G401.6 (cell line): Measurements from ENCODE around the gene ANKRD33B.
"Not testable (repeated sequence)": the region's sequence is repeated elsewhere in the genome, so short reads cannot be mapped to it uniquely, and the experiment has no call there.

Experiments
- FAIRE-seq: peaks from 2 replicates; lab custom pipeline; 2012; peaks lifted over from hg19 to GRCh38; lab: Jason Lieb, UNC

Gene ANKRD33B

DNA sequence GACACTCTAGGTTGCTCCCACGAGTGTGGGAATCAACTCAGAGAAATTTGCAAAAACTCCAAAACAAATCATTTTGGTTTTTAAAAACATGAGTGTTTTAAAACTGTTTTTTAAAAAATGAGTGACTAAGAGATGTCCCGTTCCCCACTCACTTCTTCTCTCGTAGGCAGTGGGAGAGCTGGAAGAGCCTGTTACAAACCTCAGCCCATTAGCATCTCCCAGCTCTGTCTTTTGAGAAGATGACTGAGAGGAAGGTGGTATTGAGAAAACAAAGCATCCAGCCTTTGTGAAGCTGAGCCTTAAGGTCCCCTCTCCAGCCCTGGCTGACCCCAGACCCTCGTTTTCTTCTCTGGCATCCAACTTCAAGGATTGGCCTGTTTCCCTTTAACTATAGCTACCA lies 4.7 kb upstream of the ANKRD33B start:
- no peak for FAIRE-seq

DNA sequence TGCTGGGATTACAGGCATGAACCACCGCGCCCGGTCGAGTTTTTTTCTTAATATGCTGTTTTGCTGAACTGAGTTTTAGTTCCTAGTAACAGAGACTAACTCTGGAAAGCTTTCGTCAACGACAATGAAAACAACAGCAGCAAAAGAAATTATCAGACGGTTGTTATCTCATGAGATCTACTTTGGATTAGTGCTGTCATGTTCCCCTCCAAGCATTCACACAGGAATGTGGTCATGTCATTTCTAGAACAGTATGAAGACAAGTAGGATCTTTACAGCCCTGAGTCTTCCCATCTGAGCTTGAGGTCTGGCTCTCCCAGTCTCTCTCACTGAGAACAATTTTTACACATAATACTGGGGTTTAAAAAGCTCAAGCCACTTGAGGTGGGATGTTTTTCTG lies 4.0 kb upstream of the ANKRD33B start:
- no peak for FAIRE-seq

DNA sequence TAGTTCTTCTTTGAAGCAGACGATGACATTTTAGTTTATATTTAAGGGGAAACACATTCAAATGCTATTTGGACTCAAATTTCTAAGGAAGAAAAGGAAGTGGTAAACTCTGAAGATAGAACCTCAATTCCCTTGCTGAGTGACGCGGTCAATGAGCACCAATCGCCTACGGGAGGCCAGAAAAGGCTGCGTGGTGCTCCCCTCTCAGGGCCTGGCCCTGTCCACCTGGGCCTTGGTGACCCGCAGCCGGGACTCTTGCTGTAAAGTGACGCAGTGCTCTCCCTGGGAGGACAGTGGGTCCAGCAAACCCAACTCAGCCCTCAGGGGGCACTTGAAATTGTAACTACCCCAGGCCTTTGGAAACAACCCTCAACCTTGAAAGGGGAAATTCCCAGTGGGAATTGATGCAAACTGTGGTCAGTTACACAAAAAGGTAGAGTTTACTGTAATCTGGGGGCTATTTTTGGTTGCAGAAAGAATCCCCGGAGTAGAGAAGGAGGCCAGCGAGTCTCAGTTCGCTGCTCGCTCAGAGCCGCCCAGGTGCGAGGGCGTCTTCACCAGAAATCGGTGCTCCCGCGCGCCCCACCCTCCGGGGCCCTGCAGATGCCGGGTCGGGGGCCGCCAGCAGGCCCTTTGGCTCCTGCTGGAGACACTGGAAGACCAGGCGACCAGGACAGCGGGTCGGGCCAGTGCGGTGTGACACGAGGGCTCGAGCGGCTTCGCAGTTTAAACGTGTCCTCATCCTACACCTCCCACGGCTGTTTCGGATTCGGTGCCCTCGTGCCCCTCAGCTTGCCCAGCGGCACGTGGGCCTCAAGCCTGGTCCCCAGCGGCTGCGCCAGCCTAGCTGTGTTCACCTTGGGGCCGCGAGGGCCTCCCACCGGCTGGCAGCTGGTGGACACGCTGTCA lies 1.4 kb upstream of the ANKRD33B start:
- FAIRE-seq, result no peak

DNA sequence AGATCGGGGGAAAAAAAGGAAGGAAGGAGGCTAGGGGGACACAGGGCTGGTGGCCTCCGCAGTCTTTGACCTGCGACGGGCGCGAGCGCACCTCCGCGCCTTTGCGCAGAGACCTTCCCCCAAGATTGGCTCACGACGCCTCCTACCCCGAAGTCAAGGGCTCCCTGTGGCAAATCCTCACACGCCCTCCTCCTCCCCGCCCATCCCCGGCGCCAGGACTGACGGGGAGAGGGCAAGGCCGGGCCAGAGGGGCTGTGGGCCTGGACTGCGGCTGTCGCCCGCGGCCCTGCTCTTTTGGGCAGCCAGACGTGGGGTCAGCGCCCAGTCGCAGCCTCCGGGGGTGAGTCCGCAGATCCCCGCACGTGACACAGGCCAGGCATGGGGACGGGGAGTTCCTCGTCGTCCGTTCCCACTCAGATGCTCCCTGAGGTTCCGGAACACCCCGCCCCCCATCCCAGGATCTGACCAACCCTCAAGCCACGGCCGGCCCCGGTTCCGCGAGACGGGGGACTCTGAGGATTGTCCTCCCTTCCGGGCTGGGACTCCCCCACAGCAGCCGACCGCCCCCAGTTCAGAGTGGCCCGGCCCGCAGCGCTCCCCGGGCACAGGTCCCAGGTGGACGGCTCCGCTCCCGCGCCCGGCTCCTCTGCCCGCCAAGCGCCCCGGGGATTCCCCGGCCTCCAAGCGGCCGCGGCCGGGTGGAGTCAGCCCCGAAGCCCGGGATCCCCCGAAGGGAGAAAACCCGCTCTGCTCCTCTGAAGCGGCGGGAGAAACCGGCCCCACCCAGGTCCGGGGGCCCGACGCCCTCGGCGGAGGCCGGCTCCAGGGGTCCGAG lies 543 bp upstream of the ANKRD33B start:
- FAIRE-seq, result no peak

DNA sequence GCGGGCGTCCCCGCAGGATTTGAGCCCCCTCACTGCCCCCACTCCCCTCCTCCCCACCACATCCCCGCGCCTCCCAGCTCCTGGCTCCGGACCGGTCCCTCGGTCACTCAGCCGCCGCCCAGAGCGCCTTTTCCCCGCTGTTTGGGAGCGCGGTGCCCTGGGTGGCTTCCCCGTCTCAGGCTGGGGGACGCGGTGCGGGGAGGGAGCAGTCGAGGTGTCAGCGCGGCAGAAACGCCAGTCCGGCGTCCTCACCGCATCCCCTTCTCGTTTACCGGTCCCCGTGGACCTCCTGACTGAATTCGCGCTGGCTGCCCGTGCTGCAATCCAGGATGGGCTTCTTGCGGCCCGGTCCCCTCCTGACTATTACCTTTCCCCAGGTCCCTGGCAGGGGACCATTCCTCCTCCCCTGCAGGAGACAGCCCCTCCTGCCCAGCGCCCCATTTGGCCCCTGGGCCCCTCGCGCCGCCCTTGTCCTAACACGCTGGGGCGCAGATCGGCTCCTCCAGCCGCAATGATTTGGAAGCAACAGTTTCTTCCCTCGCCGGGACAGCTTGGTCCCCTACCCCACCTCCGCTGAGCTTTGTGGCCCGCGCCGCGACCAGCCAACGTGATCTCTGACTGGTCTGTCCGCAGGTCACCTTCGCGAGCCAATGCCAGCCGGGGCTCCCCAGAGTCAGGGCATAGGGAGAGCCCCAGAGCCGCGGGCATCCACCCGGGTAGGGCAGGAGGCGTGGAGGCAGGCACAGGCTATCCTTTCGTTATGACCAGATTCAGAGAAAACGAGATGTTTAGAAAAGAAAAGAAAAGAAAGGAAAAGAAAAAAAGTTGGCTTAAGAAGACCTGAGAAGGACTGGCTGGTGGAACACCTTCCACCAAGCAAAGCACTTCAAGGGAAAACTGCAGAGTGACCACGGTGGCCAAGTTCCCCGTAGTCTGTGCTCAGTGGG lies 1.2 kb downstream of the ANKRD33B start:
- no peak for FAIRE-seq

DNA sequence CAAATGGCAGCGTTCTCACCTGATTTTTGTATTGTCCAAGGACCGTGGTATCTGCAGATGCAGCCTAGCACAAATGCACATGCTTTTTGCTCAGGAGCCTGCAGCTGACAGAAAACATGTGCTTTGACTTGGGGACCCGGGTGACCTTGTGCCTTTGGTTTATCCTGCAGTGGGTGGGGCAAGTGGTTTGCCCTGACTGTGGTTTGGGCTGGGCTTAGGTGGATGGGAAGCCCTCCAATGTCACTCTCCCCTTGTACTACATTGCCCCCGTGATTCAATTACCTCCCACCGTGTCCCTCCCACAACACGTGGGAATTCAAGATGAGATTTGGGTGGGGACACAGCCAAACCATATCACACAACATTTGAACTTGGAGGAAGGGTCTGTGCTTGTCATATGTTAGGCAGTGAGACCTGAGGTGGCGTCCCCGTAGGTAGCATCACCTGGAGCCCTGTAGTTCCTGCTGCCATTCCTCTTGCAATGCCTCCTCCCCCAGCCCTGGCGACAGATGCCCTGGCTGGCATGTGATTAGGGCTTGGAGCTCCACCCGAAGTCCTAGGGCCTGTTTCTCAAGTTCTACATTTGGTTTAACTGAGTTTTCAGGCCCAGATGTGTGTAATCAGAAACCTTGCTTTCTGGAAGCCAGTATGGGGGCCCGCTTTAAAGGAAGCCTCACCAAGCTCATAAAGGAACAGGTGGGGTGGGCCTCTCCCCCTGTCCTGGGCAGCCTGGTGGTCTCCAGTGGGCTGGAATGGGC lies 2.1 kb downstream of the ANKRD33B start:
- FAIRE-seq, result no peak

DNA sequence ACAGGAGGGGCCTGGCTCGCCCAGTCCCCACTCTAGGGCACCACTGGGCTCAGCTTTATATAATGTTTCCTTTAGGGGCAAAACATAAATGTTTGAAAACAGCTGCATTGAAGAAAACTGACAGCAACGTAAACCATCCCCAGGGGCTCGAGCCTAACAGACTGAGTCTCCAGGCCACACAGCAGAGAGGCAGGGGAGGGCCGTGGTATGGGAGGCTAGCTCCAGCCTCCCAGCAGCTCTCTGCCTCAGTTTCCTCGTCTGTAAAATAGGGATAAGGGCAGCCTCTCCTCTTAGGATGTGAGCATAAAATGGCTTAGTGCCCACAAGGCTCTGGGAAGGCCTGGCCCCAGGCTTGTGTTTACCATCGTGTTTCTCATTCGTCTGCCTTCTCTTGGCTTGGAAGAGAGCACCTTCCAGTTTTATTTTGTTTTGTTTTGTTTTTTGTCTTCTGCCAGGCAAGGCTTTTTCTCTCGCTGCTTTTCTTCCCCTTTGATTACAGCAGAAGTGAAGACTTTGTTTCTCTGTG lies 2.7 kb downstream of the ANKRD33B start:
- FAIRE-seq, result no peak

DNA sequence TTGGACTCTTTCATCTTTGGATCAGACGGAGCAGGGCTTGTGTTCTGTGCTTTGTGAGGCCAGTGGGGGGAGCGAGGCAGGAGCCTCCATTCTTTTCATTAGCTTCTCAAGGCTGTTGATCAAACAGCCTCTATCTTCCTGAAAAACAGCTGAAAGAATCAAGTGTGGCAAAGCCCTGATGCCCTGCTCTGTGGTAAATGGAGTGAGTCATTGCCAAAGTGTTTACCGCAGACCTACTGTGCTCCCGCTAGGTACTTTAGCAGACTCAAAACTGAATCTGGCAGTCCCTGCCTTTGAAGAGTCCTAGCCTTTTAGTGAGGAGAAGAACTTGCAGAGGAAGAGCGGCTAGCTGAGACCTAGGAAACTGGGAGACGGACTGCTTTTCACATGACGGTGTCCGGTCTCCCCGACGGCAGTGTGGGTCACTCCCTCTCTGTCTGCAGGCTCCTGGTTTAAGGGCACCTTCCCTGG lies 3.3 kb downstream of the ANKRD33B start:
- FAIRE-seq, result no peak

DNA sequence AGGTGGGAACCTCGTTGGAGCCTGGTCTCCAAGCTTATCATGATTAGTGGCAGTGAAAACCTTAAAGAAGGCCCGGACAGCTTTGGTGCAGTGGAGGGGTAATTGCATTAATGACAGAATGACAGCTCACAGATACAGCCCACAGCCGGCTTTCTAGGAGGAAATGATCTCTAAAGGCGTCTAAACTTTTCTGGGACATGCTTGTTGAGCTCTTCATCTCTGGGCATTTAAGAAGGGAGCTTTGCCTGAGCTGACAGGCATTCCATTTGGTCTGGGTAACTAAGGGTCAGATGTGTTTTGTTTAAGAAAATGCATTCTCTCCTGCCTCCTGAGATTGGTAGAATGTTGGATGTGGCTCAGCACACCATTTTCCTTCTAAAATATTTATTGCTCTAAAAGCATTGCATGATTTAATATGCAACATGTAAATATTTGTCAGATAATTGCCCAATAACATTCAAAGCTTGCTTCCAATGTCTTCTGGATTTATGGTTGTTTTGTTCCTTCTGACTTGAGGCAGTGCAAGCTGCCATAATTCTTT lies 4.0 kb downstream of the ANKRD33B start:
- no peak for FAIRE-seq

DNA sequence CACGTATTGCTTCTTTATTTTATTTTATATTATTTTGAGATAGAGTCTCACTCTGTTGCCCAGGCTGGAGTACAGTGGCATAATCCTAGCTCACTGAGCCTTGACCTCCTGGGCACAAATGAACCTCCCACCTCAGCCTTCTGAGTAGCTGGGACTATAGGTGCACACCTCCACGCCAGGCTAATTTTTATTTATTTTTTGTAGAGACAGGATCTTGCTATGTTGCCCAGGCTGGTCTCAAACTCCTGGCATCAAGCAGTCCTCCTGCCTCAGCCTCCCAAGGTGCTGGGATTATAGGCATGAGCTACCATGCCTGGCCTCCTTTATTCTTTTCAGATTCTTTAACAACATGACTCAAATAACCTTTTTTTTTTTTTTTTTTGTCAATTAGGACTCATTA lies 6.7 kb downstream of the ANKRD33B start:
- not testable (repeated sequence) for FAIRE-seq

DNA sequence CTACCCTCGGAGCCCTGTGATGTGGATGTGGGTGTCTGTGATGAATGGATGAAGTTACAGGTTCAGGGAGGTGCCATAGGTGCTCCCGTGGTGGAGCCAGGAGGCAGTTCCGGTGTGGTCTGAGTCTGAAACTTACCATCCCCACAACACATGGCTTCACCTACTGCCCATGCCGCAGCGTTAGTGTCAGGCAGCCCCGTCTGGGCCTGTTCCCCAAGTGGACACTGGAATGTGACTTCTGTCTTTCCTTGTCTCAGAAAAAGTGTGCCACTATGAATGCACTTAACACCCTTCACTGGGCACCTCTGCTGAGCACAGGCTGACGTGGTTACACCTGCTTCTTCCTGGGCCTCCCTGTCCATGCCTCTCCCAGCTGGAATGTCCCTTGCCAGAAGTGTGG lies 8.6 kb downstream of the ANKRD33B start:
- FAIRE-seq, result no peak

DNA sequence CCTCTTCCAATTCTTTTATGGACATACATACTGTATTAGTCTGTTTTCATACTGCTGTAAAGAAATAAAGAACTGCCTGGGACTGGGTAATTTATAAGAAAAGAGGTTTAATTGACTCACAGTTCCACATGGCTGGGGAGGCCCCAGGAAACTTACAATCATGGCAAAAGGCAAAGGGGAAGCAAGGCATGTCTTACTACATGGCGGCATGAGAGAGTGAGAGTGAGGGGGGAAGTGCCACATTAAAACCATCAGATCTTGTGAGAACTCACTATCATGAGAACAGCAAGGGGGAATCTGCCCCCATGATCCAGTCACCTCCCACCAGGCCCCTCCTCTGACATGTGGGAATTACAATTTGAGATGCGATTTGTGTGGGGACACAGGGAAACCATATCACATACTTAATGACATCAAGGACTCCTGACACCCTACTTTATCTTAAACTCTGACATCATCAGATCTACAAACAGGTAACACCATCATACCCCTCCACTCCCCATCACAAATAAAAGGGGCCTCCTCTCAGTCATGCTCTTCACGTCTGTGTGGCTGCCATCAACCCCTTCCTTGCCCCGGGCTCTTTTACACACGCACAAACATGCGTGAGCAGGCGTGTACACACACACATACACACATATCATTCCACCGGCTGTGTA lies 9.7 kb downstream of the ANKRD33B start:
- FAIRE-seq, result no peak

DNA sequence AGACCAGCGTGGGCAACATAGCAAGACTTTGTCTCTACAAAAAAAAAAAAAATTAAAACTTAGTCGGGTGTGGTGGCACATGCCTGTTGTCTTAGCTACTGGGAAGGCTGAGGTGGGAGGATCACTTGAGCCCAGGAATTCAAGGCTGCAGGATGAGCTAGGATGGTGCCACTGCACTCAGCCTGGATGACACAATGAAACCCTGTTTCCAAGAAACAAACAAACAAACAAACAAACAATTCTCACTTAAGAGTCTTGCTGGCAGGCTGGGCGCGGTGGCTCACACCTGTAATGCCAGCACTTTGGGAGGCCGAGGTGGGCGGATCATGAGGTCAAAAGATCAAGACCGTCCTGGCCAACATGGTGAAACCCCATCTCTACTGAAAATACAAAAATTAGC lies 11.0 kb downstream of the ANKRD33B start:
- FAIRE-seq, result not testable (repeated sequence)

DNA sequence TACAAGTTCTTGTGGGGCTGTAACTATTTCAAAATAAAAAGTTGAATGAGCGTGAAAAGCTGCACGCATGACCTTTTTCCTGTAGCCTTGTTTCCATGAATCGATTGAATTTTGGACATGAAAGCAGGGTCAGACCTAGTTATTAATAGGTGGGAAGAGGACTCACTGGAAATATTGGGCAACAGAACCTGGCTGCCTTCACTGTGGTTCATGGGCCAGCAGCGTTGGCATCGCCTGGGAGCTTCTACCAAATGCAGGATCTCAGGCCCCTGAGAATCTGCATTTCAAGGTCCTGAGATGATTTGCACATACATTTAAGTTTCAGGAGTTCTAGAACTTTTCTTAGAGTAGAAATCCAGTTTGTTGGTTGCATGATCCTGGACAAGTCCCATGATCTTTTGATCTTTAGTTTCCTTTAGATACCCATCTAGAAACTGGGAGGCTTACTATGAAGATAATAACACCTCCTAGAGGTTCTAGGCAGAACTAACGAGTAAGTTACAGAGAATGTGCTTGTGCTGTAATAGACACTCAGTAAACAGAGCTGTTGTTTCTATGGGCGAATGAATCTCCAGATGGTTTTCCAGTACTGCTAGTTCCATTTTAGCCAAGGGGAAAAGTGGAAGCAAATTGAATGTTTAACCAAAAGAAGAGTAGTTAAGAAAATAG lies 12.4 kb downstream of the ANKRD33B start:
- FAIRE-seq, result no peak

DNA sequence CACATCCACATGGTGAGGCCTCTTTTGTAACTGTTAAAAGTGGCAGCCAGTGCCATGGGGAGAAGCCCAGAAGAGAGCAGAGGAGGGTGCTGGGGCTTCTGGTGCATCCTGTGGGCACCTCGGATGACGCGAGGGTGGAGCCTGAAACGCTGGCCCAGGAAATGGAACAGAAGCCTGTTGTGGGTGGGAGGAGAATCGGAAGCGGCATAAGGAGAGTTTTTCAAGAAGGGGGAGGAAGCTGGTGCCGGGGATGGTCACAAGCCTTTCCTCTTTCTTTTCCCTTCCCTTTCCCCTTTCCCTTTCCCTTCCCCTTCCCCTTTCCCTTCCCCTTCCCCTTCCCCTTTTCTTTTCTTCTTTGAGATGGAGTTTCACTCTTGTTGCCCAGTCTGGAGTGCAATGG lies 12.9 kb downstream of the ANKRD33B start:
- no peak for FAIRE-seq

DNA sequence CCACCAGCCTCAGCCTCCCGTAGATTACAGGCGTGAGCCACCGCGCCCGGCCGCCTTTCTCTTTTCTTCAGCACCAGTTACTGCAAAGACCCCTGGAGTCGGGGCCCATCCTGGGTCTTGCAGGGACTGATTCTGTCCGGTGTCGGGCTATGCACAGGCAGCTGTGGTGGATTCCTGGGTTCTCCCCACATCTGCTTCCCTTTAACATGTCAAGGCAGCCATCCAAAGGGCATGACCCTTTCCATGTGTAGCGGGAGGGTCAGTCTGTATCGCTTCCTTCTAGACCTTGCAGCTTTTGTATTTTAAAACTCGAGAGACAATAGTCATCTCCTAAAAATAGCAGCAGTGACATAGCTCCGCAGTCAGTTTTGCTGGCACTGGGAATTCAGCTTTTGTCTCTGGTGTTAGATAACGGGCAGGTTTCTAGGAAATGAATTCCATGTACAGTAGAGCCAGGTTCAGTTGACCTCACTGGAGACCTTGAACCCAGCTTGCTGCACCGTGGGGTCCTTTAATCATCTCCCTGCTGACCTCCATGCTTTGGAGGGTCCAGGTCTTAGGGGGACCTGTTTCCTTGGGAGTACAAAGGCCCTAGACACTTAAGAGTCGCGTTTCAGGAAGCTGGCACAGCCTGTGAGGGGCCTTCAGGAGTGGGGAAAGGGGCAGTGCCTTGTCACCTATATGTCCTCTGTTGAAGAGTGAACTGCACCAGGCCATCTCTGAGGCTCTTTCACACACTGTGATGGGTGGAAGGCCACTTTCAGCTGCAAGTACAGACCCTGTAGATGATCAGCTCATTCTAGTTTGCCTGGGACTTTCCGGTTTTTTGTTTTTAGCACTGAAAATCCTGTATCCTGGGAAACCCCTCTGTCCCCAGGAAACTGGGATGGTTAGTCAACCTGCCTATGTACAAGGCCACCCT lies 13.8 kb downstream of the ANKRD33B start:
- no peak for FAIRE-seq

DNA sequence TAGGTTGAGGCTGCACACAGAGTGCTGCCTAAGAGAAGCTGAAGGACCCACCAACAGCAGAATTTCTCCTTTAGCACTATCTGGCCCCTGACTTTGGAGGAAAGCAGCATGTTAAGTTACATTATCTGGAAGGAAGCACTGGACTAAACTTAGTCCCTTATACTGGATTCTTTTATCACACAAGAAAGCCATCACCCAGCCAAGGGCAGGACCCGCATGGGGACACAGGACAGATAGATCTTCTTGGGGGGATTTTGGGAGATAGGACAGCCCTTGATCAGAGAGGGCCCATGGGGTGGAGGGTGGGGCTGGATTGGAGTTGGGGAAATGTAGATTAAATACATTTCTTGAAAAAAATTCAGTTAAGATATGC lies 14.4 kb downstream of the ANKRD33B start:
- no peak for FAIRE-seq

DNA sequence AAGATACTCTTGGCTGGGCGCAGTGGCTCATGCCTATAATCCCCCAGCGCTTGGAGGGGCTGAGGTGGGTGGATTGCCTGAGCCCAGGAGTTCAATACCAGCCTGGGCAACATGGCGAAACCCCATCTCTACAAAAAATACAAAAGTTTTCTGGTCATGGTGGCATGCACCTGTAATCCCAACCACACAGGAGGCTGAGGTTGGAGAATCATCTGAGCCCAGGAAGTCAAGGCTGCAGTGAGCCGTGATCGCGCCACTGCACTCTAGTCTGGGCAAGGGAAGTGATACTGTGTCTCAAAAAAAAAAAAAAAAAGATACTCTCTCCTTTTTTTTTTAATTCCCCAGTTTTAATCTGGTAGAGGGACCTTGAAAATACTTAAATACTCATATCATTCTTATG lies 15.0 kb downstream of the ANKRD33B start:
- no peak for FAIRE-seq
